ENCODE results near the gene C17orf107.

DNA sequence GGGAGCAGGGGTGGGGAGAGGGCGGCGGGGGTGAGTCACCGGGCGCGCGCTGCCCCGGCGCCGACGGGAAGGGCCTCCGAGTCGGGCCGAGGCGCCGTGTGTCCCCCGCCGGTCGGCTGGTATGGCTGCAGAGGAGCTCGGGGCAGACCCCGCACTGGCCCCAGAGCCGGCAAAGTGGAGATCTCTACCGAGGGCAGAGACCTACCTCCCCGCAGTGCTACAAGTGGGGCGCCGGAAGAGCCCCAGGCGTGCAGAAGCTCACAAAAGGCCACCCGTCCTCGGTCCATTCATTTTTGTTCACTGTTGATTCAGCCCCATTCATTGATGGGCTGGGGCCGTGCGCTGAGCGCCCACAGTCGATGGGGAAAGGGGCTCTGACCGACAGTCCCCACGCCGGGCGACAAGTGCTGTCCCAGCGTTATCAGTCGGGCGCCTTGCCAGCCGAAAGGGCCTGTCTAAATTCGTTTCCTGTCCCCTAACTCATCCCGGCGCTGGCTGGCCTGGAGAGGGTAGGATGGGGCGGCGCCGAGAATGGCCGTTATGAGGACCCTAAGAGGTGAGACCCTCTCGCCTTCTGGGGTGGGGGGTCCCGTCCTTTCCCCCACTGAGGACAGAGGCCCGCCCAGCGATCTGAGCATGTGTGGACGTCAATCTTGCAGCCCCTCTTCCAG is 50.9 kb downstream of the C17orf107 start:
- TF ChIP-seq, protein P1, sequence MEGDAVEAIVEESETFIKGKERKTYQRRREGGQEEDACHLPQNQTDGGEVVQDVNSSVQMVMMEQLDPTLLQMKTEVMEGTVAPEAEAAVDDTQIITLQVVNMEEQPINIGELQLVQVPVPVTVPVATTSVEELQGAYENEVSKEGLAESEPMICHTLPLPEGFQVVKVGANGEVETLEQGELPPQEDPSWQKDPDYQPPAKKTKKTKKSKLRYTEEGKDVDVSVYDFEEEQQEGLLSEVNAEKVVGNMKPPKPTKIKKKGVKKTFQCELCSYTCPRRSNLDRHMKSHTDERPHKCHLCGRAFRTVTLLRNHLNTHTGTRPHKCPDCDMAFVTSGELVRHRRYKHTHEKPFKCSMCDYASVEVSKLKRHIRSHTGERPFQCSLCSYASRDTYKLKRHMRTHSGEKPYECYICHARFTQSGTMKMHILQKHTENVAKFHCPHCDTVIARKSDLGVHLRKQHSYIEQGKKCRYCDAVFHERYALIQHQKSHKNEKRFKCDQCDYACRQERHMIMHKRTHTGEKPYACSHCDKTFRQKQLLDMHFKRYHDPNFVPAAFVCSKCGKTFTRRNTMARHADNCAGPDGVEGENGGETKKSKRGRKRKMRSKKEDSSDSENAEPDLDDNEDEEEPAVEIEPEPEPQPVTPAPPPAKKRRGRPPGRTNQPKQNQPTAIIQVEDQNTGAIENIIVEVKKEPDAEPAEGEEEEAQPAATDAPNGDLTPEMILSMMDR (IDR thresholded peaks at IDR 0.05), result no peak
- TF ChIP-seq POLR2A (IDR thresholded peaks at IDR 0.05), result no peak
- no peak for TF ChIP-seq EP300 (IDR thresholded peaks at IDR 0.05)
